ENCODE data around the gene FALEC. TPM values are rescaled to one million over a fixed set of nuclear protein-coding genes. Genes with fewer than 3 reads are reported as not detected.

FALEC gene
- total RNA-seq, 1 experiment from 2014 or later = not detected

DNA sequence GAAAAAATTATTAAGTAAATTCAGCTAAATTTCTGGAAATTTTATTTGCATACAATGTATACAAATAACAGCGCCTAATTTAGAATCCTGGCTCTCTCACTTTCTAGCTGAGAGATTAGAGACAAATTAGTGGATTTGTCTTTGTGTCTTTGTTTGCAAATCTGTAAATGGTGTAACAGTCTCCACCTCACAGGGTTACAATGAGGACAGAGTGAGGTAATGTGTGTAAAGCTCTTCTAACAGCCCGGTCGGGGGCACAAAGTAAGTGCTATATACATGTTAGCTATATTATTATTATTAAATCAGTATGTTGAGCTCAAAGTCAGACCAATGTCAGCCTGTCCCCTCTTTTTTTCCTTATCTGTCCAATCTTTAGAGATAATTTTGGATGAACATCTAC is 28.7 kb downstream of the FALEC start:
- BruUV-seq (replicated peaks) = no TSS peak
- Histone ChIP-seq H3K4me1 (ENCODE audit: insufficient read depth, low read length, poor library complexity, severe bottlenecking) (no peaks in the 10 kb centered on the region), H3K27me3 (replicated peaks; ENCODE audit: insufficient read depth, low read depth, low read length, poor library complexity) (no peaks in the 10 kb centered on the region), H3K4me3 (ENCODE audit: low read depth, low read length, poor library complexity, severe bottlenecking) (no peak overlapping the region), H3K36me3 (ENCODE audit: insufficient read depth, low read length, poor library complexity, severe bottlenecking) (no peaks in the 10 kb centered on the region), H3K27ac (ENCODE audit: low read depth, low read length, poor library complexity, severe bottlenecking) (no peak overlapping the region), H3K9me3 (ENCODE audit: low read depth, low read length, poor library complexity, severe bottlenecking) (no peaks in the 10 kb centered on the region)
- DNase-seq (ENCODE audit: low spot score) = no peak
- POLR2A ChIA-PET (ENCODE audit: low non-redundant PET) = interaction anchor here (0.6 kb wide), 1 partner anchor 45 kb away, joined by 3 read pairs; no protein-coding TSS in a partner anchor
- CTCF ChIA-PET = interaction anchor here (0.5 to 0.9 kb wide), 3 partner anchors 17 to 452 kb away, joined by 3 to 11 read pairs (median 4); no protein-coding TSS in a partner anchor
- TF ChIP-seq, protein P1, sequence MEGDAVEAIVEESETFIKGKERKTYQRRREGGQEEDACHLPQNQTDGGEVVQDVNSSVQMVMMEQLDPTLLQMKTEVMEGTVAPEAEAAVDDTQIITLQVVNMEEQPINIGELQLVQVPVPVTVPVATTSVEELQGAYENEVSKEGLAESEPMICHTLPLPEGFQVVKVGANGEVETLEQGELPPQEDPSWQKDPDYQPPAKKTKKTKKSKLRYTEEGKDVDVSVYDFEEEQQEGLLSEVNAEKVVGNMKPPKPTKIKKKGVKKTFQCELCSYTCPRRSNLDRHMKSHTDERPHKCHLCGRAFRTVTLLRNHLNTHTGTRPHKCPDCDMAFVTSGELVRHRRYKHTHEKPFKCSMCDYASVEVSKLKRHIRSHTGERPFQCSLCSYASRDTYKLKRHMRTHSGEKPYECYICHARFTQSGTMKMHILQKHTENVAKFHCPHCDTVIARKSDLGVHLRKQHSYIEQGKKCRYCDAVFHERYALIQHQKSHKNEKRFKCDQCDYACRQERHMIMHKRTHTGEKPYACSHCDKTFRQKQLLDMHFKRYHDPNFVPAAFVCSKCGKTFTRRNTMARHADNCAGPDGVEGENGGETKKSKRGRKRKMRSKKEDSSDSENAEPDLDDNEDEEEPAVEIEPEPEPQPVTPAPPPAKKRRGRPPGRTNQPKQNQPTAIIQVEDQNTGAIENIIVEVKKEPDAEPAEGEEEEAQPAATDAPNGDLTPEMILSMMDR (conservative IDR thresholded peaks at IDR 0.05; ENCODE audit: low read depth, low read length) = no peak
- no peak for TF ChIP-seq EZH2 (IDR thresholded peaks at IDR 0.05; ENCODE audit: borderline replicate concordance, low read depth, low read length, poor library complexity, severe bottlenecking)
- intact Hi-C loops (cut with micrococcal nuclease; ENCODE audit: unreplicated experiment) = no loop called here

DNA sequence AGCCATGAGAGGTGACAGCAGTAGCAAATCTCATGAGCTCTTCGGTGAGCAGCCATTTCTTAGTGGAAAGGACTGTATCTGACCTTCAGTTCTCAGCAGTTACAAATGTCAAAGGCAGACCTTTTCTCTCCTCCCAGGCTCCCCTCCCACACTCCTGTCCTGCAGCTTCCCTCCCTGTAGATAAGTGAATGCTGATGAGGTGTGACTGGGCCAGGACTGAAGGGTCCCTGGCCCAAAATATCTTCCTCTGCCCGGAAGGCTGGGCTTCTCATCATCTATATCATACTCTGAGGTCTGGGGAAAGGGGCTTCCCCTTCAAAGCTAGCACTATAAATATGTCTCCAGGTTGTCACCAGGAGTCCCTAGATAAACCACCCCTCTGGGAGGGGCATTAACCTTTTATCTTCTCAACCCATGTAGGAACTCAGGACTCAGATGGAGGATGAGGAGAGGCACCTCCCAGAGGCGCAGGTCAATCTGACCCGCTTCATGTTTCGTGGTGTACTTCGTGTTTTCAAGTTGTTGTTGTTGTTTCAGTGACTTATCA is 30.0 kb downstream of the FALEC start:
- intact Hi-C loops (cut with micrococcal nuclease; ENCODE audit: unreplicated experiment) = no loop called here
- Histone ChIP-seq H3K9me3 (ENCODE audit: low read depth, low read length, poor library complexity, severe bottlenecking) (no peaks in the 10 kb centered on the region), H3K36me3 (ENCODE audit: insufficient read depth, low read length, poor library complexity, severe bottlenecking) (no peaks in the 10 kb centered on the region), H3K4me3 (ENCODE audit: low read depth, low read length, poor library complexity, severe bottlenecking) (no peak overlapping the region), H3K4me1 (ENCODE audit: insufficient read depth, low read length, poor library complexity, severe bottlenecking) (no peaks in the 10 kb centered on the region), H3K27me3 (replicated peaks; ENCODE audit: insufficient read depth, low read depth, low read length, poor library complexity) (no peaks in the 10 kb centered on the region), H3K27ac (ENCODE audit: low read depth, low read length, poor library complexity, severe bottlenecking) (no peak overlapping the region)
- CTCF ChIA-PET = interaction anchor here (0.6 kb wide), 1 partner anchor 13 kb away, joined by 4 read pairs; no protein-coding TSS in a partner anchor
- TF ChIP-seq EZH2 (IDR thresholded peaks at IDR 0.05; ENCODE audit: borderline replicate concordance, low read depth, low read length, poor library complexity, severe bottlenecking) = no peak
- TF ChIP-seq, protein P1 (conservative IDR thresholded peaks at IDR 0.05; ENCODE audit: low read depth, low read length) = no peak
- BruUV-seq (replicated peaks) = no TSS peak
- DNase-seq (ENCODE audit: low spot score) = no peak
- POLR2A ChIA-PET (ENCODE audit: low non-redundant PET) = no interaction called here

DNA sequence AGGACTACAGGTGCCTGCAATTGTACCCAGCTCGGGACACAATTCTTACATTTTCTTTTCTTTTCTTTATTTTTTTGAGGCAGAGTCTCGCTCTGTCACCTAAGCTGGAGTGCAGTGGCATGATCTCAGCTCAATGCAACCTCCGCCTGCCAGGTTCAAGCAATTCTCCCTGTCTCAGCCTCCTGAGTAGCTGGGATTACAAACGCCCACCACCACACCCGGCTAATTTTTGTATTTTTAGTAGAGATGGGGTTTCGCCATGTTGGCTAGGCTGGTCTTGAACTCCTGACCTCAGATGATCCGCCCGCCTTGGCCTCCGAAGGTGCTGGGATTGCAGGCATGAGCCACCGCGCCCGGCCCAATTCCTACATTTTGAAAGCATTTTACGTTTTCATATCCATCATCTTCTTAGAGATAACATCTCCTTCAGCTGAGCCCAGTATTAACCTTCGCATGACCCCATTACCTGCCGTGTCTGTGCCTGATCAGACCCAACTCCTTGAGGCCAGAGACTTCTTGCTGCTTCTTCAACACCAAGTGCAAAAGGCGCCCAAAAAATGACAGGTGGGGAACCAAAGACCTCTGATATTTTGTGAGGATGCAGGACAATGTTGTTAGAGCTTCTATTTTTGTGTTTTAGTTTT is 30.9 kb downstream of the FALEC start:
- Histone ChIP-seq H3K27ac (ENCODE audit: low read depth, low read length, poor library complexity, severe bottlenecking) (no peak overlapping the region), H3K4me1 (ENCODE audit: insufficient read depth, low read length, poor library complexity, severe bottlenecking) (no peaks in the 10 kb centered on the region), H3K4me3 (ENCODE audit: low read depth, low read length, poor library complexity, severe bottlenecking) (no peak overlapping the region), H3K27me3 (replicated peaks; ENCODE audit: insufficient read depth, low read depth, low read length, poor library complexity) (no peaks in the 10 kb centered on the region), H3K36me3 (ENCODE audit: insufficient read depth, low read length, poor library complexity, severe bottlenecking) (no peaks in the 10 kb centered on the region), H3K9me3 (ENCODE audit: low read depth, low read length, poor library complexity, severe bottlenecking) (no peaks in the 10 kb centered on the region)
- ChIA-PET CTCF (no interaction called here), POLR2A (ENCODE audit: low non-redundant PET) (interaction anchor here (0.7 kb wide), 1 partner anchor 9 kb away, joined by 5 read pairs; no protein-coding TSS in a partner anchor)
- intact Hi-C loops (cut with micrococcal nuclease; ENCODE audit: unreplicated experiment) = no loop called here
- TF ChIP-seq, protein P1 (conservative IDR thresholded peaks at IDR 0.05; ENCODE audit: low read depth, low read length) = no peak
- no peak for TF ChIP-seq EZH2 (IDR thresholded peaks at IDR 0.05; ENCODE audit: borderline replicate concordance, low read depth, low read length, poor library complexity, severe bottlenecking)
- no TSS peak for BruUV-seq (replicated peaks)
- DNase-seq (ENCODE audit: low spot score) = no peak
